ENCODE data around the gene HAL. TPM values are rescaled to one million over a fixed set of nuclear protein-coding genes. Genes with fewer than 3 reads are reported as not detected.

HAL gene
- total and polyA plus RNA-seq, 2 of the 4 experiments (the other 2 are of a cell fraction), result under 0.01 to 0.02 TPM

DNA sequence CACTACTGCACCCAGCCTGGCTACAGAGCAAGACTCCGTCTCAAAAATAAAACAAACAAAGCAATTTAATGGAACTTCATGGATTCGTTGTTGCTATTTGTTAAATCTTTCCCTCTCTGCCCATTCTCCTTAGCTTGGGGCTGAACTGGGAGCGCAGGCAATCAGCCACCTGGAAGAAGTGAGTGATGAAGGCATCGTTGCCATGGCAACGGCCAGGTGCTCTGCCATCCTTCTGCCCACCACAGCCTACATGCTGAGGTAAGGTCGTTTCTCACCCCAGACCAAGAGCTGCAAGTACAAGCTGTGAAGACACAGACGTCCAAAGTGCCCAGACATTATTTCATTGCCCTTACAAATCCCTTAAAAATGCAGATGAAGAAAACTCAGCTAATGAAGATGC is 33.9 kb downstream of the HAL start:
- H2BK15ac ChIP-seq (ENCODE audit: low read depth, low read length), result no peak overlapping the region
- H3K27me3 ChIP-seq (ENCODE audit: control insufficient read depth, insufficient read depth, low read length), result peaks cover 5% of the 10 kb centered on the region
- in situ Hi-C loops (cut with MboI; ENCODE audit: low sequenced_read_pairs) (no loop called here), intact Hi-C loops (cut with micrococcal nuclease) (no loop called here), dilution Hi-C loops (cut with HindIII; ENCODE audit: low sequenced_read_pairs, unreplicated experiment) (no loop called here)
- no peak for DNase-seq
- no peak overlapping the region for H3K4me2 ChIP-seq (ENCODE audit: low read depth, low read length)
- WGBS, 2 experiments (ENCODE audit: extremely low coverage in 2 of 2, insufficient read length in 1 of 2), result no CpG with 5 or more reads among the region's 7 CpGs
- H3K18ac ChIP-seq (ENCODE audit: low read depth, low read length), result no peak overlapping the region
- no peaks in the 10 kb centered on the region for H3K79me1 ChIP-seq (ENCODE audit: low read depth in 1 of 2, low read length in 2 of 2)
- H3K9ac ChIP-seq (ENCODE audit: low read depth, low read length), result no peak overlapping the region
- ChIA-PET POLR2A (ENCODE audit: unreplicated experiment) (no interaction called here), CTCF (interaction anchor here (0.6 kb wide), 1 partner anchor 555 kb away, joined by 4 read pairs; no protein-coding TSS in a partner anchor)
- H3K4me3 ChIP-seq (ENCODE audit: insufficient read depth, low read depth, low read length), result no peak overlapping the region
- no peak overlapping the region for H2BK20ac ChIP-seq (ENCODE audit: low read depth, low read length)
- H2BK5ac ChIP-seq (ENCODE audit: low read depth, low read length, poor library complexity, severe bottlenecking), result no peak overlapping the region
- no peaks in the 10 kb centered on the region for H3K9me1 ChIP-seq (ENCODE audit: insufficient read depth, low read length)
- no peaks in the 10 kb centered on the region for H3K4me1 ChIP-seq (ENCODE audit: control insufficient read depth, insufficient read depth, low read length)
- H3K23ac ChIP-seq (ENCODE audit: low read depth, low read length), result no peak overlapping the region
- no peak overlapping the region for H3K56ac ChIP-seq (ENCODE audit: extremely low read depth, insufficient read depth, low read length)
- no peak overlapping the region for H2AK9ac ChIP-seq (replicated peaks; ENCODE audit: low read depth, low read length, poor library complexity)
- H2AFZ ChIP-seq (replicated peaks; ENCODE audit: low read length, poor library complexity), result no peak overlapping the region
- H3K14ac ChIP-seq (replicated peaks; ENCODE audit: low read depth, low read length), result no peak overlapping the region
- no peak overlapping the region for H3K4ac ChIP-seq (ENCODE audit: low read depth, low read length)
- no TSS peak for BruUV-seq (replicated peaks)
- H2BK120ac ChIP-seq (ENCODE audit: low read depth, low read length), result no peak overlapping the region
- ATAC-seq (ENCODE audit: low read depth), result no peak
- H4K8ac ChIP-seq (ENCODE audit: low read depth in 2 of 2, low read length in 2 of 2), result no peak overlapping the region
- H2AK5ac ChIP-seq (ENCODE audit: low read depth, low read length), result no peak overlapping the region
- no peaks in the 10 kb centered on the region for H3K9me3 ChIP-seq (ENCODE audit: control insufficient read depth, insufficient read depth, low read length)
- no peaks in the 10 kb centered on the region for H4K20me1 ChIP-seq (ENCODE audit: insufficient read depth, low read length)
- no peaks in the 10 kb centered on the region for H3K36me3 ChIP-seq (ENCODE audit: control insufficient read depth, insufficient read depth, low read length)
- H4K5ac ChIP-seq (ENCODE audit: low read depth, low read length), result no peak overlapping the region
- TF ChIP-seq CEBPB (IDR thresholded peaks at IDR 0.05; ENCODE audit: low read depth, low read length) (no peak), NFE2L2 (IDR thresholded peaks at IDR 0.05; ENCODE audit: low read depth, low read length) (no peak)
- TF ChIP-seq, protein P1, sequence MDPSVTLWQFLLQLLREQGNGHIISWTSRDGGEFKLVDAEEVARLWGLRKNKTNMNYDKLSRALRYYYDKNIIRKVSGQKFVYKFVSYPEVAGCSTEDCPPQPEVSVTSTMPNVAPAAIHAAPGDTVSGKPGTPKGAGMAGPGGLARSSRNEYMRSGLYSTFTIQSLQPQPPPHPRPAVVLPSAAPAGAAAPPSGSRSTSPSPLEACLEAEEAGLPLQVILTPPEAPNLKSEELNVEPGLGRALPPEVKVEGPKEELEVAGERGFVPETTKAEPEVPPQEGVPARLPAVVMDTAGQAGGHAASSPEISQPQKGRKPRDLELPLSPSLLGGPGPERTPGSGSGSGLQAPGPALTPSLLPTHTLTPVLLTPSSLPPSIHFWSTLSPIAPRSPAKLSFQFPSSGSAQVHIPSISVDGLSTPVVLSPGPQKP (IDR thresholded peaks at IDR 0.05; ENCODE audit: borderline replicate concordance, low read depth, low read length), result no peak
- H3K27ac ChIP-seq (ENCODE audit: insufficient read depth, low read length), result no peak overlapping the region
- no peak overlapping the region for H4K91ac ChIP-seq (ENCODE audit: insufficient read depth, low read depth, low read length)
